Natural killer cell (primary cell): ENCODE data around the gene CC2D2A. TPM values are rescaled to one million over a fixed set of nuclear protein-coding genes. Genes with fewer than 3 reads are reported as not detected.

Source experiments
- ATAC-seq, 3 donors: fragments of 150-1000 bp in 2 of 3; fragments of 200-7000 bp in 1 of 3; cut with Tn5 transposase; 1 replicate in 1 of 3; 2 replicates in 2 of 3; pipeline ENCODE4 v1.10.0; 2021; ENCODE audit warnings: mild to moderate bottlenecking in 2 of 3, moderate library complexity in 2 of 3
- DNase-seq, 2 donors: peaks; one replicate each; pipeline versions ENCODE4 v3.0.0 to v3.0.0-alpha.2; 2013 to 2021; ENCODE audit warnings: mixed read lengths in 1 of 2
- H3K27ac ChIP-seq: one replicate; pipeline ENCODE4 v1.5.1; 2013; ENCODE audit warnings: mild to moderate bottlenecking, low read length
- H3K27me3 ChIP-seq: one replicate; pipeline ENCODE4 v1.6.1; 2013; ENCODE audit warnings: low read length; ENCODE audit not compliant: control insufficient read depth, insufficient read depth
- H3K36me3 ChIP-seq: one replicate; pipeline ENCODE4 v1.6.1; 2013; ENCODE audit warnings: low read length; ENCODE audit not compliant: control insufficient read depth, insufficient read depth
- H3K4me1 ChIP-seq: one replicate; pipeline ENCODE4 v1.6.1; 2013; ENCODE audit warnings: low read length; ENCODE audit not compliant: control insufficient read depth, insufficient read depth
- H3K4me3 ChIP-seq: one replicate; pipeline ENCODE4 v1.5.1; 2013; ENCODE audit warnings: low read length
- H3K9me3 ChIP-seq: one replicate; pipeline ENCODE4 v1.6.1; 2013; ENCODE audit warnings: low read length; ENCODE audit not compliant: control insufficient read depth, insufficient read depth
- H3K27ac Mint-ChIP-seq, 2 donors: one replicate each; pipeline ENCODE4 v1.8.0; 2022; ENCODE audit warnings: mild to moderate bottlenecking in 2 of 2, mixed read lengths in 2 of 2, moderate library complexity in 1 of 2
- H3K27me3 Mint-ChIP-seq, 2 donors: one replicate each; pipeline ENCODE4 v1.8.0; 2022; ENCODE audit warnings: low read depth in 2 of 2, mixed read lengths in 2 of 2
- H3K36me3 Mint-ChIP-seq: one replicate; pipeline ENCODE4 v1.8.0; 2022; ENCODE audit warnings: mixed read lengths
- H3K4me1 Mint-ChIP-seq, 2 donors: one replicate each; pipeline ENCODE4 v1.8.0; 2022; ENCODE audit warnings: mixed read lengths in 2 of 2
- H3K4me3 Mint-ChIP-seq: one replicate; pipeline ENCODE4 v1.8.0; 2022; ENCODE audit warnings: mild to moderate bottlenecking, moderate library complexity, mixed read lengths
- H3K9me3 Mint-ChIP-seq, 2 donors: one replicate each; pipeline ENCODE4 v1.8.0; 2022; ENCODE audit warnings: mixed read lengths in 2 of 2
- CTCF ChIP-seq: fragments of 200-600 bp; IDR thresholded peaks from one replicate; pipeline ENCODE4 v1.8.0; 2022; ENCODE audit warnings: antibody characterized with exemption
- WGBS: methylation state at CpG from one replicate; pipeline ENCODE4 v1.1.7; 2013; ENCODE audit warnings: missing lambda C conversion rate; ENCODE audit not compliant: insufficient coverage; 5-methylcytosine and 5-hydroxymethylcytosine counted together
- intact Hi-C: fragments of 100-400 bp; cut with micrococcal nuclease; formaldehyde crosslinking; loops from one replicate; pipeline ENCODE4 v1.14.2; 2022
- total RNA-seq, 4 donors: library from RNA; stranded (reverse); fragments of 120-200 nt in 1 of 4; gene quantifications; one replicate each; pipeline versions ENCODE4 v1.2.3 to v1.2.4, GENCODE V29; 2013 to 2022

The CC2D2A gene
- total RNA-seq, 3 donors from 2014 or later (not counting 1 experiment from before 2014, with no cell fraction given): 0.78 to 1.6 (median 0.83) TPM

GRCh38 chr4:15451181-15451865, 18.4 kb upstream of the CC2D2A start:
- no peaks in the 10 kb centered on the region for H3K36me3 Mint-ChIP-seq
- intact Hi-C loops: no loop called here
- Histone ChIP-seq H3K4me1 (no peaks in the 10 kb centered on the region), H3K27ac (no peak overlapping the region), H3K9me3 (no peaks in the 10 kb centered on the region), H3K4me3 (no peak overlapping the region), H3K27me3 (no peaks in the 10 kb centered on the region), H3K36me3 (no peaks in the 10 kb centered on the region)
- no peaks in the 10 kb centered on the region for H3K4me1 Mint-ChIP-seq
- no peak overlapping the region for H3K4me3 Mint-ChIP-seq
- no peaks in the 10 kb centered on the region for H3K9me3 Mint-ChIP-seq
- no peak for TF ChIP-seq CTCF
- no peak for ATAC-seq
- H3K27ac Mint-ChIP-seq: no peak overlapping the region
- H3K27me3 Mint-ChIP-seq: no peaks in the 10 kb centered on the region
- no peak for DNase-seq
- WGBS: 17% methylated on average over 1 of the region's 1 CpG

DNA sequence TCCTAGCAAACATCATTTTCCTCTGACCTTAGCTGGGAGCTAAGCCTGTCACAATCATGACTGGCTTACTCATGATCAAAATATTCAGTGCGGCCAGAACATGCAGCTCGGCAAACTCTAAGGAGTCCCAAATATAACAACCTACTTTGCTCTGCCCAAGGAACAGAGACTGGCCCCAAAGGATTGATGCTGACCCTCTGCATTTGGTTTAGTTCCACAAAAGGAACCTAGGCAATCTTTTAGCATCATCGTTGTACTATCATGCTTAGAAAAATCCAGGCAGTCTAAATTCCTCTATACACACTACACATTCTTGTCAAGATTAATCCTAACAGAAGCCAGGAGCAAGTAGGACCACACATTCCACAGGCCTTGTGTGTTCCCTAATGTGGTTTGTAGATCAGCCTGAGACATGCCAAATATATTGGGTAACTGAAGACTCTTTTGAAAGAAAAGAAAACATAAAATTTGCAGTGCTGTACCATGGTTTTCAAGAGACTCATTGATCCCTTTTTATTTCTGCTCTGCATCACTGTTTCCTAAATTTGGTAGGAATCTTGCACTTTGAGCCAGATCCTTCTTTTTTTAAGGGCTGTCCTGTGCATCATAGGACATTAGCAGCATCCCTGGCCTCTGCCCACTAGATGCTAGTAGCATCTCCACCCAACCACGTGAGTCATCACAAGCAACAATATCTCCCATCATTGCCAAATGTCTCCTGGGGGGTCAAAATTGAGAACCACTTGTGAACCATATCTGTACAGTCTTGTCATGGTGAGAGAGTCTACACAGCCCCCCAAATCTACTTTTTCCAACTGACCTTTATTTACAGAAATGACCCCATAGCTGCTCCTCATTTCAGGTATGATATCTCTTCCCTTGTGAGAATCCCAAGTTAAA, 17.6 kb upstream of the CC2D2A start:
- no peaks in the 10 kb centered on the region for H3K27me3 ChIP-seq
- no peak overlapping the region for H3K27ac Mint-ChIP-seq
- H3K27ac ChIP-seq: no peak overlapping the region
- no peaks in the 10 kb centered on the region for H3K4me1 ChIP-seq
- H3K27me3 Mint-ChIP-seq: no peaks in the 10 kb centered on the region
- no peak overlapping the region for H3K4me3 Mint-ChIP-seq
- no peak overlapping the region for H3K4me3 ChIP-seq
- H3K4me1 Mint-ChIP-seq: no peaks in the 10 kb centered on the region
- ATAC-seq: no peak
- H3K36me3 Mint-ChIP-seq: no peaks in the 10 kb centered on the region
- intact Hi-C loops: no loop called here
- TF ChIP-seq CTCF: no peak
- no peaks in the 10 kb centered on the region for H3K9me3 Mint-ChIP-seq
- no peaks in the 10 kb centered on the region for H3K36me3 ChIP-seq
- H3K9me3 ChIP-seq: no peaks in the 10 kb centered on the region
- DNase-seq: no peak
- WGBS: 89% methylated on average over 4 of the region's 4 CpGs

- H3K4me1 ChIP-seq: no peaks in the 10 kb centered on the region
- no peaks in the 10 kb centered on the region for H3K9me3 Mint-ChIP-seq
- H3K36me3 ChIP-seq: no peaks in the 10 kb centered on the region
- no peak overlapping the region for H3K27ac Mint-ChIP-seq
- no peak overlapping the region for H3K4me3 Mint-ChIP-seq
- H3K27ac ChIP-seq: no peak overlapping the region
- ATAC-seq: no peak
- no peaks in the 10 kb centered on the region for H3K27me3 ChIP-seq
- WGBS: 94% methylated on average over 3 of the region's 3 CpGs
- H3K4me1 Mint-ChIP-seq: peaks cover 0 to 4% of the 10 kb centered on the region in 2 donors
- intact Hi-C loops: loop anchor here (5.0 kb wide), 1 partner anchor 1803 kb away; no protein-coding TSS in a partner anchor
- H3K36me3 Mint-ChIP-seq: no peaks in the 10 kb centered on the region
- H3K4me3 ChIP-seq: no peak overlapping the region
- H3K9me3 ChIP-seq: no peaks in the 10 kb centered on the region
- peaks cover 5 to 7% of the 10 kb centered on the region in 2 donors for H3K27me3 Mint-ChIP-seq
- TF ChIP-seq CTCF: no peak
- no peak for DNase-seq
These were observed 14.4 kb upstream of the CC2D2A start for GRCh38 chr4:15455290-15455689.
